Ishikawa (cell line): ENCODE data around the gene RADIL.

Experiments used
- CEBPB ChIP-seq: IDR thresholded peaks from 2 replicates; pipeline ENCODE4 v1.6.1; 2012
- CREB1 ChIP-seq: IDR thresholded peaks from 2 replicates; pipeline ENCODE4 v1.6.1; 2012; ENCODE audit warnings: low read depth
- EP300 ChIP-seq: IDR thresholded peaks from 2 replicates; pipeline ENCODE4 v1.6.1; 2012; ENCODE audit warnings: borderline replicate concordance
- NFIC ChIP-seq: IDR thresholded peaks from 2 replicates; pipeline ENCODE4 v1.6.1; 2012
- RAD21 ChIP-seq: IDR thresholded peaks from 2 replicates; pipeline ENCODE4 v1.6.1; 2012; ENCODE audit warnings: low read depth
- TEAD4 ChIP-seq: IDR thresholded peaks from 2 replicates; pipeline ENCODE4 v1.6.1; 2012
- USF1 ChIP-seq: IDR thresholded peaks from 2 replicates; pipeline ENCODE4 v1.6.1; 2012
- YY1 ChIP-seq: IDR thresholded peaks from 2 replicates; pipeline ENCODE4 v1.6.1; 2012; ENCODE audit warnings: low read depth
- ZBTB7A ChIP-seq: IDR thresholded peaks from 2 replicates; pipeline ENCODE4 v1.6.1; 2012; ENCODE audit warnings: low read depth

GRCh38 chr7:4820967-4821471 lies 62.5 kb downstream of the RADIL start:
- TF ChIP-seq ZBTB7A = no peak
- TF ChIP-seq YY1 = no peak
- TF ChIP-seq EP300 = no peak
- TF ChIP-seq RAD21 = no peak
- no peak for TF ChIP-seq TEAD4
- no peak for TF ChIP-seq CEBPB
- TF ChIP-seq CREB1 = no peak
- no peak for TF ChIP-seq NFIC
- no peak for TF ChIP-seq USF1
